Esophagus muscularis mucosa (tissue), 3 donors: ENCODE results near the gene RETSAT.

Experiments
- CTCF ChIP-seq, 3 experiments: fragments of 200-600 bp in 2 of 3; fragments of 450-650 bp in 1 of 3; sonication (generic) in 2 of 3; IDR thresholded peaks; one replicate each; pipeline ENCODE4 v1.5.1; 2017 to 2019; ENCODE audit warnings: antibody characterized with exemption in 3 of 3, mild to moderate bottlenecking in 2 of 3, moderate library complexity in 1 of 3
- EP300 ChIP-seq: sonication (generic); formaldehyde crosslinking; IDR thresholded peaks from one replicate; pipeline ENCODE4 v1.6.1; 2017; ENCODE audit warnings: antibody characterized with exemption

GRCh38 chr2:85309699-85310321 is 44.5 kb downstream of the RETSAT start:
- TF ChIP-seq EP300 (no peak), CTCF (IDR thresholded peaks at IDR 0.05) (no peak)
